ENCODE results near the gene AOPEP. TPM values are rescaled to one million over a fixed set of nuclear protein-coding genes. Genes with fewer than 3 reads are reported as not detected.

Gene AOPEP
- total and polyA plus RNA-seq, 9 of the 15 experiments (the other 6 are each of a cell fraction or from before 2014, with no cell fraction given): 4.5 to 19.3 (median 13.5) TPM

GRCh38 chr9:95118596-95118995 lies 392.1 kb downstream of the AOPEP start:
- intact Hi-C loops (cut with micrococcal nuclease) (no loop called here), in situ Hi-C loops (cut with MboI) (no loop called here)
- FAIRE-seq (no peak), DNase-seq (ENCODE audit: extremely low read depth in 1 of 4, low spot score in 3 of 4) (no peak), ATAC-seq (no peak)
- Histone ChIP-seq H4K20me1 (replicated peaks; ENCODE audit: control insufficient read depth, insufficient read depth, low read length) (no peaks in the 10 kb centered on the region), H3K4me2 (ENCODE audit: insufficient read depth, low read length) (no peak overlapping the region), H3K4me3 (no peak overlapping the region), H3K27ac (ENCODE audit: extremely low read depth, low read depth, low read length) (no peak overlapping the region), H3K9ac (ENCODE audit: insufficient read depth in 1 of 2, low read depth in 2 of 2, low read length in 2 of 2) (no peak overlapping the region), H3K27me3 (ENCODE audit: control insufficient read depth in 2 of 2, insufficient read depth in 2 of 2, low read length in 2 of 2) (no peaks in the 10 kb centered on the region), H3K4me1 (replicated peaks in 1 of 2; ENCODE audit: control insufficient read depth in 2 of 2, insufficient read depth in 2 of 2, low read length in 2 of 2) (no peaks in the 10 kb centered on the region), H3K36me3 (ENCODE audit: control insufficient read depth, insufficient read depth, low read length) (peaks cover 3% of the 10 kb centered on the region; the same call in 1 of the 3 replicates), H2AFZ (ENCODE audit: low read depth, low read length) (no peak overlapping the region), H3K9me3 (replicated peaks; ENCODE audit: control insufficient read depth, insufficient read depth, low read depth, low read length) (no peaks in the 10 kb centered on the region), H3K79me2 (ENCODE audit: control insufficient read depth, insufficient read depth, low read length) (no peaks in the 10 kb centered on the region), H3K9me1 (ENCODE audit: control insufficient read depth, insufficient read depth, low read length) (no peaks in the 10 kb centered on the region)
- TF ChIP-seq KLF10 (CRISPR knock-in tag; IDR thresholded peaks at IDR 0.05) (no peak), NUFIP1 (IDR thresholded peaks at IDR 0.05; ENCODE audit: partially characterized antibody) (no peak), ZBTB26 (CRISPR knock-in tag; IDR thresholded peaks at IDR 0.05) (no peak)
- POLR2A ChIA-PET: interaction anchor here (0.6 kb wide), 1 partner anchor 29 kb away, joined by 3 read pairs; no protein-coding TSS in a partner anchor
- BruUV-seq (replicated peaks): no TSS peak
- WGBS (ENCODE audit: insufficient coverage, low coverage, missing lambda C conversion rate): 83% methylated on average over 4 of the region's 4 CpGs
- CTCF ChIA-PET (ENCODE audit: low intra/inter-chr PET ratio): no interaction called here

- DNase-seq (ENCODE audit: extremely low read depth in 1 of 4, low spot score in 3 of 4) (no peak), FAIRE-seq (no peak), ATAC-seq (no peak)
- intact Hi-C loops (cut with micrococcal nuclease): loop anchor here (10.0 kb wide), 1 partner anchor 566 kb away; the partner anchor contains the start of gene PCAT7
- Histone ChIP-seq H3K9me1 (ENCODE audit: control insufficient read depth, insufficient read depth, low read length) (no peaks in the 10 kb centered on the region), H3K9ac (ENCODE audit: insufficient read depth in 1 of 2, low read depth in 2 of 2, low read length in 2 of 2) (no peak overlapping the region), H2AFZ (ENCODE audit: low read depth, low read length) (no peak overlapping the region), H3K27ac (ENCODE audit: extremely low read depth, low read depth, low read length) (no peak overlapping the region), H3K36me3 (ENCODE audit: control insufficient read depth, insufficient read depth, low read length) (peaks cover 7% of the 10 kb centered on the region; the same call in 2 of the 3 replicates), H3K27me3 (ENCODE audit: control insufficient read depth in 2 of 2, insufficient read depth in 2 of 2, low read length in 2 of 2) (no peaks in the 10 kb centered on the region), H3K4me1 (replicated peaks in 1 of 2; ENCODE audit: control insufficient read depth in 2 of 2, insufficient read depth in 2 of 2, low read length in 2 of 2) (no peaks in the 10 kb centered on the region), H3K4me3 (no peak overlapping the region), H4K20me1 (replicated peaks; ENCODE audit: control insufficient read depth, insufficient read depth, low read length) (no peaks in the 10 kb centered on the region), H3K79me2 (ENCODE audit: control insufficient read depth, insufficient read depth, low read length) (no peaks in the 10 kb centered on the region), H3K4me2 (ENCODE audit: insufficient read depth, low read length) (no peak overlapping the region), H3K9me3 (replicated peaks; ENCODE audit: control insufficient read depth, insufficient read depth, low read depth, low read length) (no peaks in the 10 kb centered on the region)
- ChIA-PET POLR2A (interaction anchor here (0.8 kb wide), 1 partner anchor 10 kb away, joined by 4 read pairs; no protein-coding TSS in a partner anchor), CTCF (ENCODE audit: low intra/inter-chr PET ratio) (no interaction called here)
- in situ Hi-C loops (cut with MboI): loop anchor here (5.0 to 10.0 kb wide), 2 partner anchors 336 to 439 kb away; no protein-coding TSS in a partner anchor
- no TSS peak for BruUV-seq (replicated peaks)
- no peak for TF ChIP-seq ZNF445 (CRISPR knock-in tag; IDR thresholded peaks at IDR 0.05; ENCODE audit: low read depth)
- no peak for TF ChIP-seq XRCC5 (IDR thresholded peaks at IDR 0.05; ENCODE audit: low read depth, low read length)
- no peak for TF ChIP-seq ZNF75A (CRISPR knock-in tag; IDR thresholded peaks at IDR 0.05)
- TF ChIP-seq NELFE (IDR thresholded peaks at IDR 0.05; ENCODE audit: insufficient read depth, insufficient read length): no peak
- TF ChIP-seq ZBTB9 (CRISPR knock-in tag; IDR thresholded peaks at IDR 0.05): no peak
- no peak for TF ChIP-seq ZBED1 (IDR thresholded peaks at IDR 0.05)
- TF ChIP-seq FOXJ3 (CRISPR knock-in tag; IDR thresholded peaks at IDR 0.05): no peak
- no peak for TF ChIP-seq FOXP1 (CRISPR knock-in tag; IDR thresholded peaks at IDR 0.05)
- TF ChIP-seq MYC (IDR thresholded peaks at IDR 0.05; ENCODE audit: low read depth, low read length): no peak
- TF ChIP-seq MYC (CRISPR knock-in tag; IDR thresholded peaks at IDR 0.05; ENCODE audit: borderline replicate concordance, low read depth): no peak
- no peak for TF ChIP-seq BRD4 (IDR thresholded peaks at IDR 0.05)
- TF ChIP-seq NR3C1 (CRISPR knock-in tag; IDR thresholded peaks at IDR 0.05): no peak
- TF ChIP-seq CCNT2 (IDR thresholded peaks at IDR 0.05; ENCODE audit: borderline replicate concordance, extremely low read depth, insufficient read length, low read depth, low read length): no peak
Measured at GRCh38 chr9:95120781-95121370, 394.4 kb downstream of the AOPEP start.

Data from K562 (cell line).